ENCODE results near the gene C1RL. TPM values are rescaled to one million over a fixed set of nuclear protein-coding genes. Genes with fewer than 3 reads are reported as not detected.

Gene C1RL
- total RNA-seq, 1 donor from 2014 or later, result 32.4 TPM

DNA sequence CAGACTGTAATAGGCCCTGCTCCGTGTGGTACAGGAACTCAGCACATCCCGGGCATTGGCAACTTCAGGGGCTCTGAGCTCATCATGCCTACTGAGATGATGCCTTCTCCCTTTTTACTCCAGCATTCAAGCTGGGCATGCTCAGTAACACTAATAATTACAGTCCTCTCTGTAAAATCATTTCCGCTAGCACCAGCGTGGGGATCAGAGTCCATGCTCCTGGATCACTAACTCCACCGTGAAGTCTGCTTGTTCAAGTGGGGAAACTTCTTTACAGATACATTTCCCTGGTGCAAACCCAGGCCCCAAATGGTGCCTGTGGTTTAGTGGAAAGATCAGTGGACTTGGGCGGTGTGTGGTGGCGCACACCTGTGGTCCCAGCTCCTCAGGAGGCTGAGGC, 37.9 kb upstream of the C1RL start:
- H3K9me3 Mint-ChIP-seq, result no peaks in the 10 kb centered on the region
- DNase-seq (ENCODE audit: extremely low spot score, unreplicated experiment), result no peak
- TF ChIP-seq, protein P1, sequence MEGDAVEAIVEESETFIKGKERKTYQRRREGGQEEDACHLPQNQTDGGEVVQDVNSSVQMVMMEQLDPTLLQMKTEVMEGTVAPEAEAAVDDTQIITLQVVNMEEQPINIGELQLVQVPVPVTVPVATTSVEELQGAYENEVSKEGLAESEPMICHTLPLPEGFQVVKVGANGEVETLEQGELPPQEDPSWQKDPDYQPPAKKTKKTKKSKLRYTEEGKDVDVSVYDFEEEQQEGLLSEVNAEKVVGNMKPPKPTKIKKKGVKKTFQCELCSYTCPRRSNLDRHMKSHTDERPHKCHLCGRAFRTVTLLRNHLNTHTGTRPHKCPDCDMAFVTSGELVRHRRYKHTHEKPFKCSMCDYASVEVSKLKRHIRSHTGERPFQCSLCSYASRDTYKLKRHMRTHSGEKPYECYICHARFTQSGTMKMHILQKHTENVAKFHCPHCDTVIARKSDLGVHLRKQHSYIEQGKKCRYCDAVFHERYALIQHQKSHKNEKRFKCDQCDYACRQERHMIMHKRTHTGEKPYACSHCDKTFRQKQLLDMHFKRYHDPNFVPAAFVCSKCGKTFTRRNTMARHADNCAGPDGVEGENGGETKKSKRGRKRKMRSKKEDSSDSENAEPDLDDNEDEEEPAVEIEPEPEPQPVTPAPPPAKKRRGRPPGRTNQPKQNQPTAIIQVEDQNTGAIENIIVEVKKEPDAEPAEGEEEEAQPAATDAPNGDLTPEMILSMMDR (conservative IDR thresholded peaks at IDR 0.05), result no peak
- H3K27ac Mint-ChIP-seq, result no peak overlapping the region
- no peaks in the 10 kb centered on the region for H3K27me3 Mint-ChIP-seq
- H3K4me3 Mint-ChIP-seq, result no peak overlapping the region
- peaks cover 39% of the 10 kb centered on the region for H3K36me3 Mint-ChIP-seq
- H3K4me1 Mint-ChIP-seq (ENCODE audit: unreplicated experiment), result no peaks in the 10 kb centered on the region

GRCh38 chr12:7146228-7146627, 37.2 kb upstream of the C1RL start:
- TF ChIP-seq, protein P1 (conservative IDR thresholded peaks at IDR 0.05), result no peak
- no peak for DNase-seq (ENCODE audit: extremely low spot score, unreplicated experiment)
- Mint-ChIP-seq H3K4me1 (ENCODE audit: unreplicated experiment) (no peaks in the 10 kb centered on the region), H3K4me3 (no peak overlapping the region), H3K36me3 (peaks cover 46% of the 10 kb centered on the region), H3K9me3 (no peaks in the 10 kb centered on the region), H3K27ac (no peak overlapping the region), H3K27me3 (no peaks in the 10 kb centered on the region)

DNA sequence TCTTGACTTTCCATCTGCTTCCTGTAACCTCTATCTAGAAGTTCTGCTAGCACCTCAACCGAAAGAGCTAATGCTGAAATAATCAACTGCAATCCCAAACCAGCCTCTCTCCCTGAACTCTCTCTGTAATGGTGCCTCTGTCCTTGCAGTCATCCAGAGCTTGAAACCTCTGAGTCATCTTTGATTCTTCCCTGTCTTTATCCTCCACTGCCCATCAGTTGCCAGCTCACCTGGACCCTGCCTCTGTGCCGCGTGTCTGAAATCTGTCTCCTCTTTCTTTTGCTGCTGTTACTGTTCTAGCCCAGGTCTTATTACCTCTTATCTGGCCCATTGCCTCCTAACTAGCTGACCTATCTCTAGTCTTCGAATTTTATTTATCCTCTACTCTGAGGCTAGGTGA, 36.7 kb upstream of the C1RL start:
- Mint-ChIP-seq H3K36me3 (peaks cover 47% of the 10 kb centered on the region), H3K4me1 (ENCODE audit: unreplicated experiment) (no peaks in the 10 kb centered on the region), H3K27me3 (no peaks in the 10 kb centered on the region), H3K9me3 (no peaks in the 10 kb centered on the region), H3K27ac (no peak overlapping the region), H3K4me3 (no peak overlapping the region)
- TF ChIP-seq, protein P1 (conservative IDR thresholded peaks at IDR 0.05), result no peak
- DNase-seq (ENCODE audit: extremely low spot score, unreplicated experiment), result no peak

- no peaks in the 10 kb centered on the region for H3K27me3 Mint-ChIP-seq
- TF ChIP-seq, protein P1 (conservative IDR thresholded peaks at IDR 0.05), result peak; percentile 79
- H3K27ac Mint-ChIP-seq, result no peak overlapping the region
- peaks cover 45% of the 10 kb centered on the region for H3K36me3 Mint-ChIP-seq
- H3K4me3 Mint-ChIP-seq, result no peak overlapping the region
- H3K9me3 Mint-ChIP-seq, result no peaks in the 10 kb centered on the region
- H3K4me1 Mint-ChIP-seq (ENCODE audit: unreplicated experiment), result no peaks in the 10 kb centered on the region
- DNase-seq (ENCODE audit: extremely low spot score, unreplicated experiment), result no peak
Observed at GRCh38 chr12:7144414-7145120, 35.6 kb upstream of the C1RL start.

DNA sequence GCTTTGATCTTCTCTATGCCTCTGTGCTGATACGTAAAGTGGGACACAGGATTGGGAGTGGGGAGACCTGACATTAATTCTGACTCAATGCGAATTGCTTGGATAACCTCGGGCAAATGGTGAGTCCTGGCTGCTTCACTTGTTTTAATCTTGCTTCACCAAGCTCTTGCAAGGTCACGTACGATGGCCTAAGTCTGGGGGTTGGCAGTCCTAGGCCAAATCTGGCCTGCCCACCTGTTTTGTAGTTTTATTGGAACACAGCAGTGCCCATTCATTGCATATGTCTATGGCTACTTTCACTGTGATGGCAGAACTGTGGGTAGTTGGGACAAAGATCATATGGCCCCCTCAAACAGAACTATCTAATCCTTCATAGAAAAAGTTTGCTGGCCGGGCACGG, 34.5 kb upstream of the C1RL start:
- Mint-ChIP-seq H3K27me3 (no peaks in the 10 kb centered on the region), H3K36me3 (peaks cover 52% of the 10 kb centered on the region), H3K9me3 (no peaks in the 10 kb centered on the region), H3K27ac (no peak overlapping the region), H3K4me1 (ENCODE audit: unreplicated experiment) (no peaks in the 10 kb centered on the region), H3K4me3 (no peak overlapping the region)
- no peak for DNase-seq (ENCODE audit: extremely low spot score, unreplicated experiment)
- TF ChIP-seq, protein P1 (conservative IDR thresholded peaks at IDR 0.05), result no peak

All from type B pancreatic cell (in vitro differentiated cells).